Ramos (cell line): ENCODE data around the gene PCSK6.
"Not testable (repeated sequence)": the region's sequence is repeated elsewhere in the genome, so short reads cannot be mapped to it uniquely, and the experiment has no call there.

Experiments used
- in situ Hi-C: fragments of 300-500 bp; cut with MboI; formaldehyde crosslinking; loops from one replicate; pipeline ENCODE4 v1.14.3; 2022; ENCODE audit warnings: low sequenced_read_pairs; ENCODE audit not compliant: unreplicated experiment

PCSK6 gene

DNA sequence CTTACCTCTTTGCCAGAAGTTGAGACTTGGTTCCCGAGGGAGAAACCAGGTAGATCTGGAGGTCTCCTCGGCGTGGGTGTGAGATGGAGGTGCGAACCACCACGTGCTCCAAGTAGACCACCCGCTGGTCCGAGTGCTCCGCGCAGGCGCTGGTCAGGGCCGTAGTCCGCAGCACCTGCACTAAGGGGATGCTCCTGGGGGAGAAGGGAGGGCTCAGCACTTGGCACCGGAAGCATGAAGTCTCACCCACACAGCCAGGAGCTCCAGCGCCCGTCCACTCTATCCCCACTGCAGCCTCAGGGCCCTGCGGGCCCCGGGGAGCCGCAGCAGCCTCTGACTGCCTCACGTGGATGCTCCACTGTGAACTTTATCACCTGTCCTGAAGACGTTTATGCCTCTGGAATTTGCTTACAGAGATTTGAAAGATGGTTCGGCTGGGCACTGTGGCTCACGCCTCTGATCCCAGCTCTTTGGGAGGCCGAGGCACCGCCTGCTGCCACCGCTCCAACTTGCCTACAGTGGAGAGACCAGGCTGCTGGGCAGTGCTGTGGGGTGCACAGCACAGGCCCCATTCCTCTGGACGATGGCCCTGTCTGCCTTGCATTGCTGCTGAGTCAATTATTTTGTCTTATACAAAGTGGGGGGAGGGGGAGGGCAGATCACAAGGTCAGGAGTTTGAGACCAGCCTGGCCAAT is 119.0 kb downstream of the PCSK6 start:
- in situ Hi-C loops = no loop called here

DNA sequence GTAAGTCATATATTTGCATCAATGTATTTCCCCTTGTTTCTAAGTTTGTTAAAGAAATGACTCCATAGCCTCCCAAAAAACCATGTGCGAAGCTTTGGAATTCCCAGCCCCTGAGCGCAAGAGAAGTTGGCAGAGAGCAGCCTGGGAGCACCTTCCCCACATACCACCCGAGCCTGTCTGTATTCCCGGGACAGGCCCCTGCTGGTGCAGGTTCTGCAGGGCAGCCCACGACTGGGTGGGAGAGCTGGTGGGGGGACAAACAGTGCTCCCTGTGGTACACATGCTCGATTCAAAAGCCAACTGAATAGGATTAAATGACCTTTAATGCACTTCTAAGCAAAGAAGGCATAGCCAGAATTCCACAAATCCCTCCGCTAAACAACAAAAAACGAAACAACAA is 119.8 kb downstream of the PCSK6 start:
- in situ Hi-C loops = no loop called here

- in situ Hi-C loops = no loop called here
These were observed 120.5 kb downstream of the PCSK6 start for GRCh38 chr15:101368861-101369642.

GRCh38 chr15:101368086-101368780 is 121.3 kb downstream of the PCSK6 start:
- in situ Hi-C loops = no loop called here

- in situ Hi-C loops = no loop called here
These were observed 122.7 kb downstream of the PCSK6 start for GRCh38 chr15:101366853-101367252.

DNA sequence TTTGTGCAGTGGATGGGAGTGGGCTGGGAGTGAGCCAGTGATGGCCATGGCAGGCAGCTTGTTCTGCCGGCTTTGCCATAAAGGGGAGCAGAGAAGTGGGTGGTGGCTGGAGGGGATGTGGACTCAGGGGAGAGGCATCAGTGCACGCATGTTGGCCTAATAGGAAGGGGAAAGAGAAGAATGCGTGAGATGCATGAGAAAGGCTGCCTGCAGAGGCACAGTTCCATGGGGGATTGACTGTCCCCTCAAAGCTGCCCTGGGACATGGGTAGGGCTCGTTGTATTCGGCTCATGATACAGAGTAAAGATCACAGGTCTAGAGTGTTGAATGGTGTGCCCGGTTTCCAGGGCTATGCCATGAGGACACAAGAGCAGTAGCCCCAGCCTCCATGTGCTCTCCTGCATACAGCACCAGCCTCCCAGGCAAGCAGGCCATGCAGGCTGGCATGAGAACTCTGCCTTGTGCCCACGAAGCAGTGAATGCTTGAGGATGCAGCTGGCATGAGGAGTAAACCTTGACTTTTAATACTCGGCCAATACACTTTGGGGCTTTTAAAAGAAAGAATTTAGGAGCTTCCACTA is 126.4 kb downstream of the PCSK6 start:
- in situ Hi-C loops = no loop called here

GRCh38 chr15:101362359-101362758 is 127.1 kb downstream of the PCSK6 start:
- in situ Hi-C loops = no loop called here

GRCh38 chr15:101361418-101361817 is 128.1 kb downstream of the PCSK6 start:
- in situ Hi-C loops = no loop called here

GRCh38 chr15:101359365-101359947 is 130.1 kb downstream of the PCSK6 start:
- in situ Hi-C loops = no loop called here

- in situ Hi-C loops = no loop called here
These were observed 130.6 kb downstream of the PCSK6 start for GRCh38 chr15:101358895-101359294.

DNA sequence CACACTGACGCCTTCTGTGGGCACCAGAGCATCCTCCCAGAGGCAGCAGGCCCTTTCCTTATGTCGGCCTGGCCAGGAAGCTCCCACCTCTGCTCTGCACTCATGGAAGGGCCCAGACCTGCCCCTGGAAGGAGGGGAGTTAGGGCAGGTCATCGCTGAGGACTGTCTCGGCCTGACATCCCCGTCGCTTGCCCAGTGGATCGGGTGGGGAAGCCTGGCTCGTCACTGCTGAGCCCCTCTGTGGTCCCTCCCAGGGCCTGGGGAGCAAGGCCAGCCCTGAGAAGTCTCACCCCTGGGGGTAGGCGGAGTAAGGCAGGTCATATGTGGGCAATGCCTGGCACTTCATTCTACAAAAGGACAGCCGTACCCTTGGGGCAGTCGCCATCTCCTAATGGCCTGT is 131.6 kb downstream of the PCSK6 start:
- in situ Hi-C loops = no loop called here

DNA sequence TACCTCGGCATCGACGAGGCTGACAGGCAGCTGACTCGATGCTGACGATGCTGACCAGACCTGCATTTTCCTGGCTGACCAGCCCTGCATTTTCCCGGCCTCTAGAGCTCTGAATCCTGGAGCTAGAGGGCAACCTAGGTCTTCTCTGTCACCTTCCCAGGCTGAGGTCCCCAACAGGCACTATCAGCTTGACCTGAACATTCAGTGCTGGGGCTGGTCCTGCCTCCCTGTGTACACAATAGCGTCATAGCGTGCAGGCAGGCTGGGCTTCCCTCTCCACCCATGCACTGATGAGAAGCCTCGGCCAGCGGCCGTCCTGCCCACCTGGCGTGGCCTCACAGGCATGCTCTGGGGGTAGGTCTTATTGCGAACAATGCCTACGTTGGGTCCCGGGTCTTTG is 132.2 kb downstream of the PCSK6 start:
- in situ Hi-C loops = no loop called here

DNA sequence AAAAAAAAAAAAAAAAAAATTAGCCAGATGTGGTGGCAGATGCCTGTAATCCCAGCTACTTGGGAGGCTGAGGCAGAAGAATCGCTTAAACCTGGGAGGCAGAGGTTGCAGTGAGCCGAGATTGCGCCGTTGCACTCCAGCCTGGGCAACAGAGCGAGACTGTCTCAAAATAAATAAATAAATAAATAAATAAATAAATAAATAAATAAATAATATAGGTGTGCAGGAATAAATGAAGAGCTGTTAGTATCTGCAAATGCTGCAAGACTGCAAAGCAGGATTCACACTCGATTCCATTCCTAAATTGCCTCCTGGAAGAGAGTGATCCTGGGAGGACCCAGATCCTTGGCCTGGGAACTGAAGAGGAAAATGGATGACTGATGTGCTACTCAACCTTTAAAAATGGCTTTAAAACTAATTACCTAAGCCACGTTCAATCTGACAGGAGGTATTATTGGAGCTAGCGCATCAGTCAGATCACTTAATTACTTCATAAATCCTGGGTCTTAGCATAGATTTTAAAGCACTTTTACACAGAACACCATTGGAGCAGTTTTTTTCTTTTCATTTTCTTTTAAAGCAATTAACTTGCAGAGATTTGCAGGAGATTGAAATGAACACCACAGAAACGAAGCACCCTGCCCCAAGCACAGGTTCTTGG is 132.9 kb downstream of the PCSK6 start:
- in situ Hi-C loops = not testable (repeated sequence)

DNA sequence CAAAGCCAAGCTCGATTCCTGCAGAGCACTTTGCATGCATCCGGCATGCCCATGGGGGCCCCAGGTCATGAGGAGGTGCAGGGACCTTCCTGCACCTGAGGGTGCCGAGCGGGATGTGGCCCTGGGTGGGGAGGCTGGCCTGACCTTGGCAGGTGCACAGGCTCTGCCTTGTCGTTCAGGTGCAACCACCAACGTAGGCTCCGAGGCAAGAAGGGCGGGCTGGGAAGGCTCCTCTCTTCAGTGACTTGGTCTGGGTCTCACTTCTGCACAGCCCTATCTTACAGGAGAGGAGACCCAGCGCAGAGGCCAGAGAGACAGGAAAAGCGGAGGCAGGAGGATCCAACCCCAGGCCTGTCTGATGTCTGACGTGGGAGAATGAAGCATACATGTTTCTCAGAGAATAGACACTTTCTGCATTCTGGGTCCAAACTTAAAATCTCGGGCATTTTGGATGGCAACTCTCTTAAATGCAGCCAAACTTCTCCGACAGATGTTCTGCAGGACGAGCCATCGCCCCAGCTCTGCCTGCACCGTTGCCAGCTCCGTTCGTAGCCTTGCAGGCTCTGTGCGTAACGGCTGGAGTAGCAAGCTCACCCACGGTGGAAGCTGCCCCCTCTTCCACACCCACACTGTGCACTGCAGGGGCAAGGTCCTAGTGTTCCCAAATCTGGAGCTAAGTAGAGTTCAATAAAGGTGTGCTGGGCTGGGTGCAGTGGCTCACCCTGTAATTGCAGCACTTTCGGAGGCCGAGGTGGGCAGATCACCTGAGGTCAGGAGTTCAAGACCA is 133.6 kb downstream of the PCSK6 start:
- in situ Hi-C loops = no loop called here

GRCh38 chr15:101354891-101355623 is 134.4 kb downstream of the PCSK6 start:
- in situ Hi-C loops = no loop called here

DNA sequence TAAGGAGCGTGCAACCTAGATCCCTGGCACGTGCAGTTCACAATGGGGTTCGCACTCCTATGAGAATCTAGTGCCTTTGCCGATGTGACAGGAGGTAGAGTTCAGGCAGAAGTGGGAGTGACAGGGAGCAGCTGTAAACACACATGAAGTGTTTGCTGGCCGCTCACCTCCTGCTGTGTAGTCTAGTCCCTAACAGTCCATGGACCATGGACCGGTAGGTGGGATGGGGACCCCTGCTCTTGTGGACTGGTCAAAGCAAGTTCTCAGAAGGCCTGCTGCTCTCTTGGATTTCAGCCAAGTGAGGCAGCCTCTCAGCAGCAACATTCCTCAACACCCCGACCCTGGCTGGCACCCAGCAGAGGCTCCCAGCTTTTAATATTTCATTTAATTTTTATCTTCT is 136.3 kb downstream of the PCSK6 start:
- in situ Hi-C loops = no loop called here

DNA sequence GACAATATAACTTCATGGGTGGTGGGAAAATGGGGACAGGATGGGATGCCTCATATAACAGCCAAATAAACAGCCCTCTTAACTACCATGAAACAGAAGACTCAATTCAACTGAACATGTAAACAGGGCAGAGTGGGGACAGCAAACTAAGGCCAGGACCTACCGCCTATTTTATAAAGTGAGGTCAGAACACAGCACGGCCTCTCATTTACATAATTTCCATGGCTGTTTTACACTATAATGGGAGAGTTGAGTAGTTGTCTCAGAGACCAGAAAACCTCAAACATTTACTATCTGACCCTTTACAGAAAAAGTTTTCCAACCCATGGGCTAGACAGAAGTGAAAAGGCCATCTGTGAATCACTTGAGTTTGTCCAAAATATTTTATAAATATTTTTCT is 137.8 kb downstream of the PCSK6 start:
- in situ Hi-C loops = no loop called here

DNA sequence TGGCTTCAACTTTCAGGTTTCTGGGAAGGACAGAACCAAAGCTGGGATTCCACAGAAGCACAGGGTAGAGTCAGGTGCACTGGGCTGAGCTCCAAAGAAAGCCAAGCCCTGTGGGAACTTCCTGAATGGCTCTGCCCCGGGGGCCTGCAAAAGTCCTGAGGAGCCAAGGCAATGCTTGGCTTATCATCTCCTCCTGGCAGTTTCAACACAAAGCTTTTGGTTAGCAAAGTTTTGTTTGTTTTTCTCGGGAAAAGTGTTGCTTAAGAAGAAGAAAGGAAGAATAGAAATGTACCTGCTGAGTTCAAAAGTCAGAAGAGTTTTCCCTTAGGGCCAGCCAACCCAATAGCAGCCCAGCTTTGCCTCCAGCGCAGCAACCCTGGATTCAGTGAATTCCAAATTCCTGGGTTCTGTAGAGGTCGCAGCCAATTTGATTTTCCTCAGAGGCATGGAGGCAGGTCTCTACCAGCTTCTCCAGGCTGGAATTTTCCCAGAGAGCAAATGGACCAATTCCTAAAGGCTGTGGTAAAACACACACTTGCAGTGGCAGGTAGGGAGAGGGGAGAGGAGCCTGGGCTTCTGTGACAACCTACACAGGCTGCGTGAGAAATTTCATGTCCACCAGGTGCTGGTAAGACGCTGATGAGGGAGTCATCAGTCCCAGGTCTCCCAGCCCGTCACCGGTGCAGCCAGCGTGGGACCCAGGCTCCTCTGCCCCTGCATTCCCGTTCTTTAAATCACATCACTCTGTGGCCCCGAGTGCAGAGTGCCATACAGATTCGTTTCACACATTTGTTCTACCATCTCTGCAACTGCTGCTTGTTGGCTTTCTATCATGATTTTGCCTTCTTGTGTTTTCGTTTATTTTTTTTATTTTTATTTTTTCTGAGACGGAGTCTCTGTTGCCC is 140.2 kb downstream of the PCSK6 start:
- in situ Hi-C loops = no loop called here
